ENCODE measurements around the gene ANKRD34B. TPM values are rescaled to one million over a fixed set of nuclear protein-coding genes. Genes with fewer than 3 reads are reported as not detected.

ANKRD34B gene
- 1.2 TPM in 2 replicates for total RNA-seq

- peak within 1 kb of the TSS; percentile 52 for H3K4me3 ChIP-seq (ENCODE audit: low read depth, low read length)
Observed at GRCh38 chr5:80569961-80570786, at the start of gene ANKRD34B. Gene ANKRD34B, minus strand, starts transcription at chr5:80570280. Its CDS starts 10,261 bp downstream, at chr5:80560019.

GRCh38 chr5:80619086-80619485, 49.0 kb upstream of the ANKRD34B start:
- no peak overlapping the region for H3K4me3 ChIP-seq (ENCODE audit: low read depth, low read length)
- DNase-seq (ENCODE audit: low read depth): no peak
- no peak for TF ChIP-seq CTCF (conservative IDR thresholded peaks at IDR 0.05; ENCODE audit: low read depth, low read length)

More at GRCh38 chr5:80569961-80570786, at the start of gene ANKRD34B:
- no peak for TF ChIP-seq CTCF (conservative IDR thresholded peaks at IDR 0.05; ENCODE audit: low read depth, low read length)
- no peak for DNase-seq (ENCODE audit: low read depth)

GRCh38 chr5:80618438-80618837, 48.4 kb upstream of the ANKRD34B start:
- H3K4me3 ChIP-seq (ENCODE audit: low read depth, low read length): no peak overlapping the region
- DNase-seq (ENCODE audit: low read depth): no peak
- no peak for TF ChIP-seq CTCF (conservative IDR thresholded peaks at IDR 0.05; ENCODE audit: low read depth, low read length)

- no peak for TF ChIP-seq CTCF (conservative IDR thresholded peaks at IDR 0.05; ENCODE audit: low read depth, low read length)
- no peak for DNase-seq (ENCODE audit: low read depth)
- no peak overlapping the region for H3K4me3 ChIP-seq (ENCODE audit: low read depth, low read length)
Observed at GRCh38 chr5:80615266-80615914, 45.3 kb upstream of the ANKRD34B start.

- no peak overlapping the region for H3K4me3 ChIP-seq (ENCODE audit: low read depth, low read length)
- no peak for TF ChIP-seq CTCF (conservative IDR thresholded peaks at IDR 0.05; ENCODE audit: low read depth, low read length)
Observed at GRCh38 chr5:80609692-80610091, 39.6 kb upstream of the ANKRD34B start.

GRCh38 chr5:80608731-80609130, 38.7 kb upstream of the ANKRD34B start:
- DNase-seq (ENCODE audit: low read depth): no peak
- TF ChIP-seq CTCF (conservative IDR thresholded peaks at IDR 0.05; ENCODE audit: low read depth, low read length): no peak
- H3K4me3 ChIP-seq (ENCODE audit: low read depth, low read length): no peak overlapping the region

More at GRCh38 chr5:80609692-80610091, 39.6 kb upstream of the ANKRD34B start:
- DNase-seq (ENCODE audit: low read depth): no peak

Measured in epithelial cell of proximal tubule (primary cell).